GM12878 (cell line): ENCODE results near the gene CARS2. TPM values are rescaled to one million over a fixed set of nuclear protein-coding genes. Genes with fewer than 3 reads are reported as not detected.
A peak's percentile ranks its signal among the peaks of the same experiment; 100 is the strongest.

ENCODE experiments used
- ATF7 ChIP-seq: fragments of 450-650 bp; IDR thresholded peaks from 2 replicates; pipeline ENCODE4 v1.6.1; 2016; ENCODE audit warnings: low read depth, mild to moderate bottlenecking
- BRCA1 ChIP-seq: IDR thresholded peaks from 2 replicates; pipeline ENCODE4 v1.6.1; 2011; ENCODE audit warnings: low read depth, low read length, improper control_type of control experiment
- CEBPZ ChIP-seq: fragments of 150-350 bp; IDR thresholded peaks from 2 replicates; pipeline ENCODE4 v1.6.1; 2016; ENCODE audit warnings: low read depth, low read length
- CTCF ChIP-seq, 3 experiments: IDR thresholded peaks in 2 of 3; conservative IDR thresholded peaks in 1 of 3; 2 replicates each; pipeline ENCODE4 v1.5.1; 2011; ENCODE audit warnings: low read depth in 3 of 3, low read length in 3 of 3, mild to moderate bottlenecking in 3 of 3, control low read depth in 2 of 3, moderate library complexity in 2 of 3, inconsistent platforms in 1 of 3, mixed read lengths in 1 of 3; ENCODE audit not compliant: control insufficient read depth in 2 of 3, insufficient read depth in 1 of 3; ENCODE audit errors: extremely low read depth in 1 of 3
- ETV6 ChIP-seq, 2 experiments: fragments of 450-650 bp in 1 of 2; IDR thresholded peaks in 1 of 2; conservative IDR thresholded peaks in 1 of 2; 2 replicates each; pipeline ENCODE4 v1.6.1; 2014; ENCODE audit warnings: antibody characterized with exemption in 1 of 2, borderline replicate concordance in 1 of 2, low read depth in 1 of 2, mild to moderate bottlenecking in 1 of 2, moderate library complexity in 1 of 2
- IRF3 ChIP-seq: fragments of 450-650 bp; IDR thresholded peaks from 2 replicates; pipeline ENCODE4 v1.6.1; 2014; ENCODE audit warnings: mild to moderate bottlenecking
- KAT2A ChIP-seq: conservative IDR thresholded peaks from 2 replicates; pipeline ENCODE4 v1.6.1; 2011; ENCODE audit warnings: low read depth, low read length; ENCODE audit not compliant: control insufficient read depth
- MLLT1 ChIP-seq: fragments of 450-650 bp; IDR thresholded peaks from 2 replicates; pipeline ENCODE4 v1.6.1; 2016; ENCODE audit warnings: mild to moderate bottlenecking
- MTA3 ChIP-seq: IDR thresholded peaks from 2 replicates; pipeline ENCODE4 v1.6.1; 2012; ENCODE audit warnings: low read length, inconsistent platforms, borderline replicate concordance
- MXI1 ChIP-seq: fragments of 150-350 bp; IDR thresholded peaks from 2 replicates; pipeline ENCODE4 v1.6.1; 2011; ENCODE audit warnings: low read depth, mild to moderate bottlenecking, inconsistent platforms, low read length, improper control_type of control experiment
- PAX8 ChIP-seq: fragments of 450-650 bp; IDR thresholded peaks from 2 replicates; pipeline ENCODE4 v1.6.1; 2017; ENCODE audit warnings: mild to moderate bottlenecking, moderate library complexity
- RELB ChIP-seq: fragments of 450-650 bp; IDR thresholded peaks from 2 replicates; pipeline ENCODE4 v1.6.1; 2017; ENCODE audit warnings: low read depth, mild to moderate bottlenecking, moderate library complexity
- SMC3 ChIP-seq: IDR thresholded peaks from 2 replicates; pipeline ENCODE4 v1.6.1; 2011; ENCODE audit warnings: low read length, improper control_type of control experiment, borderline replicate concordance
- STAT3 ChIP-seq: IDR thresholded peaks from 2 replicates; pipeline ENCODE4 v1.6.1; 2011; ENCODE audit warnings: low read depth, low read length, improper control_type of control experiment
- SUZ12 ChIP-seq: fragments of 200-600 bp; sonication (generic); IDR thresholded peaks from one replicate; pipeline ENCODE4 v1.6.1; 2018; ENCODE audit warnings: antibody characterized with exemption, mild to moderate bottlenecking; ENCODE audit not compliant: unreplicated experiment
- ZNF207 ChIP-seq: fragments of 450-650 bp; IDR thresholded peaks from 2 replicates; pipeline ENCODE4 v1.6.1; 2014; ENCODE audit warnings: antibody characterized with exemption, mild to moderate bottlenecking, borderline replicate concordance
- ZNF274 ChIP-seq: IDR thresholded peaks from one replicate; pipeline ENCODE4 v1.8.0; 2011; ENCODE audit not compliant: insufficient read length, insufficient read depth
- polyA plus RNA-seq, 11 experiments: library from polyadenylated mRNA; depleted of rRNA in 4 of 11; unstranded in 6 of 11; stranded (reverse) in 5 of 11; fragments of >200 nt; fragmentation: Nextera tagmentation in 4 of 11; fragmentation: Illumina TruSeq in 1 of 11; extraction: Ambion mirVana in 4 of 11; extraction: Trizol in 1 of 11; gene quantifications; 1 replicate in 1 of 11; 2 replicates in 10 of 11; pipeline versions ENCODE4 v1.2.1 to v1.2.3, GENCODE V29; 2011 to 2016; ENCODE audit warnings: inconsistent platforms in 2 of 11, missing spikeins in 2 of 11, low read depth in 1 of 11
- total RNA-seq, 4 experiments: library from RNA; depleted of rRNA in 3 of 4; stranded (reverse); fragments of >200 nt in 3 of 4; fragmentation: Illumina TruSeq in 1 of 4; extraction: Trizol in 1 of 4; gene quantifications; 2 replicates each; pipeline versions ENCODE4 v1.2.1 to v1.2.3, GENCODE V29; 2013 to 2021

The CARS2 gene
- total and polyA plus RNA-seq, 10 of the 15 experiments (the other 5 are each of a cell fraction or from before 2014, with no cell fraction given) = 4.2 to 101 (median 61.5) TPM

GRCh38 chr13:110715395-110716246 is 9.7 kb upstream of the CARS2 start (continued):
- TF ChIP-seq CEBPZ = peak; percentile 81
- TF ChIP-seq CTCF (IDR thresholded peaks at IDR 0.05 in 2 of 3, conservative IDR thresholded peaks at IDR 0.05 in 1 of 3; ENCODE audit: control insufficient read depth in 2 of 3, extremely low read depth in 1 of 3, insufficient read depth in 1 of 3, low read depth in 3 of 3, low read length in 3 of 3) = peak; percentile 11 to 19 (median 14); a peak in 3 of 6 replicates
- TF ChIP-seq PAX8 = no peak
- no peak for TF ChIP-seq ZNF274
- TF ChIP-seq ETV6 (conservative IDR thresholded peaks at IDR 0.05 in 1 of 2, IDR thresholded peaks at IDR 0.05 in 1 of 2; ENCODE audit: borderline replicate concordance in 1 of 2, low read depth in 1 of 2) = no peak; a peak in 1 of 4 replicates
- no peak for TF ChIP-seq SMC3
- TF ChIP-seq MXI1 = peak; percentile 31; the same call in 1 of the 2 replicates
- TF ChIP-seq ATF7 = peak; percentile 70; the same call in 1 of the 2 replicates
- 0 out of 2 replicates have a peak, but pooled peaks have one; percentile 24 for TF ChIP-seq MLLT1
- TF ChIP-seq IRF3 = peak; percentile 91
- no peak for TF ChIP-seq MTA3
- no peak for TF ChIP-seq RELB
- no peak for TF ChIP-seq BRCA1
- no peak for TF ChIP-seq STAT3
- no peak for TF ChIP-seq SUZ12
- peak; percentile 90 for TF ChIP-seq ZNF207
- TF ChIP-seq KAT2A = no peak
